Fibroblast of skin of scalp (primary cell): ENCODE measurements around the gene MRPS27.

ENCODE experiments used
- DNase-seq: peaks from one replicate; pipeline ENCODE4 v3.0.0-alpha.2; 2013

MRPS27 gene

DNA sequence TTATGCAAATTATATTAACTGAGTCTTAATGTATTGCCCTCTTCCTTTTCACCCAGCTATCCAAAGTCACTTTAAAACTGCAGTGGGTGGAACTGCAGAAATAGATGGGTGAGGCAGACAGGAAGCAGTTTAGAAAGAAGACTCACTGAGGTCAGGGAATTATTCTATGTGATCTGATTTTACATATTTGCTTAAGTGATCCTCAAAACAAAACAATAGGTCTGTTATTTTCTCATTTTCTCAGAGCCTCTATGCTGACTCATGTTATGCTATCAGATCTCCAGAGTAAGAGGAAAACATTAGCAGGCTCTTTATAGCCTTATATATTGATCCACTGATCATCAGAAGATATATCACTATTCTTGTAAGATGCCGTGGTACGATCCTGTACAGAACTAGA, 63.5 kb downstream of the MRPS27 start:
- DNase-seq = no peak

DNA sequence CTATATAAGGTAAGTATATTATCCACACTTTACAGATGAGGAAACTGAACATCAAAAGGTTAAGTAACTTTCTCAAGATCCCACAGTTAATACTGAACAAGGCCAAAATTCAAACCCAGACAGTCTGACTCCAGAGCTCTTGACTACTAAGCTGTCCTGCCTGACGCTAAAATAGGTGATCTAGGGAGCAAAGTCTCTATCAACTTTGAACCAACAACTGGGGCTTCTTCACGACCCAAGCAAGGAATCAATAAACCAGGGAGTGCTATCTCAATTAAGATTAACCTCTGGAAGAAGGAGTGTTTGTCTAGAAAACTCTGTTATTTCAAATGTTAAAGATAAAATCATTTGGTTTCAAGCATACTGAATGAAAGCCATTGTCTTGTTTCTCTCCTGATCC, 64.4 kb downstream of the MRPS27 start:
- DNase-seq = no peak

DNA sequence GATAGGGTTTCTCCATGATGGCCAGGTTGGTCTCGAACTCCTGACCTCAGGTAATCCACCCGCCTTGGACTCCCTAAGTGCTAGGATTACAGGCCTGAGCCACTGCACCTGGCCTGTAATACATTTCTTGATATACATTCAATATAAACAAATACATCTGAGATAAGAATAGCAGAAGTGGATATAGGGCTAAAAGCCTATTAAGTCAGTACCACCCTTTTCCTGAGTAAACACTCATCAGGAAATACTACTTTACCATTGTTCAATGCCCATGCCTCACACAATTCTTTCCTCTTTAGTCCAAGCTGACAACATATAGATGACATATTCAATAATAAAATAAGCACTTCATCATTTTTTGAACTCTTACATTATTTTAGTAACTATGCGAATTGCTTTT, 64.8 kb downstream of the MRPS27 start:
- DNase-seq = no peak

DNA sequence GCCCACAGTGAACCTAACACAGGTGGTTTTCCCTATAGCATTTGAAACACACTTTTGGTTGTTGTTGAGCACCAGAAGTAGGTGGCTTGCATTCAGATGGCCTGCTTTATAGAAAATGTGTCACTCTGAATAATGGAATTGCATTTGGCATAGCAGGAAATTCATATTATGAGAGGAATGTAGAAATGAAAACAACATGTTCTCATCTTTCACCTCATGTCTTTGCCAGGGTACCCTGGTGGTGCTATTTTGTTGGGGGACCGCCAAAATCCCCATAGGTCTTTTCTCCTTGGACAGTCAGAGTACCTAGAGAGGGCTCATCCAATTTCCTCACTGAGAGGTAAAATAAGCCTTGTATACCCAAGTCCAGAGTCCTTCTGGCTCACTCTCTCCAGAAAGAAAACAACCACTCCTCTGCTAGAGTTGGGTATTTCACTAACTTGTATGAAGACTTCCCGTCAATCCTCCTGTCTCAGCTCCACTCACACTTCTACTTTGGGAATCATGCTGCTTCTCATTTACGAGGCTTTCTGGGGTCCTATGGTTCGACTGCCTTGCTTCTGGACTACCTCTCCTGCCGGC, 67.4 kb downstream of the MRPS27 start:
- peak; percentile 83 for DNase-seq

DNA sequence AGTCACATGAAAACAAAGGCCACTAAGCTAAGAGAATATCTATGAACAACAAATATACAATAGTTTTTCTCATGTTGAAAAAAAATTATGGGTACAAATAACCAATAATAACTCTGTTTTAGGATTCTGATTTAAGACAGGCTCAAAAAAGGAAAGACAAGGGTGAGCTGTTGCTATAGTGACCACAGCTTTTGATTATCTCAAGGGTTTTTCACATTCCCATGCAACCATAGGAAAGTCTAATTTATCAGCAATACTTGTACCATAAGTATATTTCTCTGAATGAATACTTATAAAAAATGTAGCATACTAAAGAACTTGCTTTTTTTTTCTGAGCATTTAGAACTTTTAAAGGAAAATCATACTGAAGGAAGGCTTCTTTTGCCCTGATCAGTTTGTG, 68.0 kb downstream of the MRPS27 start:
- no peak for DNase-seq

DNA sequence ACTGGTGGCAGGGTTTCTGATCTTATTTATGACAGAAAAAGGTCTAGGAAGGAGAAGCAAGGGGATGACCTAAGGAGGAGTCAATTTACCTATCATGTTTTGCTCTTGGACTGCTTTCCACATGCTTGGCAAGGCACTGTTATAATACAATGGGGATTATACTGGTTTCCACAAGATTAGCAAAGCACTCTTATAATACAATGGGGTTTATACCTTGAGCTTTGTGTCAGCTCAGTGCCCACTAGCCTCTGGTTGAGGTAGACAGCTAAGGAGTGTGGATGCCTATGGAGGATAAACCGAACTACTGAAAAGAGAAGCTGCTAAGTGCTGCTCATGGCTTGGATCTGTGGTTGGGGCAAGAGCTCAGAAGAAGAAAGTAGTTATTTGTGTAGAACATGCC, 68.7 kb downstream of the MRPS27 start:
- DNase-seq = no peak

DNA sequence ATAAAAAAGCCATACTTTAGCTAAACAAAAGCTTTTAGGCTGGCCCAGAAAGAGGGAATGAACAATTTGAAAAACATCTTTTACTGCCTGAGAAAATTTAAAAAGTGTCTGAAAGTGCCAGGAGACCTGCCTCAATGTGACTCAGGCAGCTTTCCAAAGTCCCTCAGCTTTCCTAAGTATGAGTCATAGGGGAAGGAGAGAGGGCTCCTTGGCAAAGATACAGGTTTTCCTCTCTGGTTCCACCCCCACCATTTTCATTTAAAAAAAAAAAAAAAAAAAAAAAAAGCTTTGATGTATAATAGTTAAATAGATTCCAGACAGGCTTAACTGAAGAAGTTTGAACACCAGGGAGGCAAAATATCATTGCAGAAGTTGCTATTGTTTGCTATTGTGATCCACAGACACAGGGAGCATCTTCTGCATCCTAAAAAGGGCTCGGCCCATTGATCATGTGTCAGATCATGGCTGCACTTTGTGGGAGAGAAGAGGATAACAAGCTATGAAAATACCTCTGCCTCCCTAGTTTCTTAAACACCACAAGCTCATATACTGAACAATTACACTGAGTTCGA, 71.5 kb downstream of the MRPS27 start:
- DNase-seq = peak; percentile 95

DNA sequence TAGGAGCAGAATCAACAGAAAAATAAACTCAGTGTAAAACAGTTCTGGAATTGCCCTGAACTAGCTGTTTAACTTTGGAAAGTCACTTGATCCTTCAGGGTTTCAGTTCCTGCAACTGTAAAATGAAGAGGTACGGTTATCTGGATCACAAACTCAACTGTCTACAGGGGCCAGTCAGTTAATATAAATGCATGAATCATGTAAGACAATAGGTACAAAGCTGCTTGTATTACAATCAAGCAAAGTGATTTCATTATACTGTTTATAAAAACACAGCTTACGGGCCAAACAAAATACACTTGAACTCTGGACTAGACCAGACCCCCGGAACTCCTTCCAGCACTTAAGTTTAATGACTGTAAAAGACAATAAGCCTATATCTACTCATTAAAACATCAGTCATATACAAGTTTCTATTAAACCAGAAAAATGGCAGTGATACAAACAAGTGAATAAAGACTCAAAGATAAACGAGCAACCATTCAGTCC, 73.0 kb downstream of the MRPS27 start:
- no peak for DNase-seq

DNA sequence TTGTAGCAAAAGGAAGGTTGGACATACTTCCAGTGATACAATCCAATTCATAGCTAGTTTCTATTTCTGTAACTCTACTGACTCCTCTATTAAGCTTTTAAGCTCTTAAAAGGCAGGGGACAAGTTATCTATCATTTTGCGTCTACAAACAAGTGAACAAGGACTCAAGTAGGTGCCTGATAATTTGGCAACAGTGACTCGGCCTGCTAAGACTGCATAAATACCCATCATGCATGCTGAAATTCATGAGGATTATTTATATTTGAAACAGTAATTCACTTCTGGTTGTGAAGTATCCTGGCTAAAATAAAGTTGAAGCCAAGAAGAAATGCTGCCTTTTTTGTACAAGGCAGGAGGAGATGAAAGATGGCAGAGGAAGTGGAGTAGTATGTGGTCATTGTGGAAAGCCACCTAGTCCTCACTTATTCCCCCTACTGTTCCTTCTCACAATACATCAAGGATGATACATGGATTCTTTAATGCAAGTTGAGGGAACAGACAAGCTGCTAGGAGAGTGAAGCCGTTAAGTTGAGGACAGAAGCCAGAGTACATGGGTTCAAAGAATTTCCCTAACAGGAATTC, 74.0 kb downstream of the MRPS27 start:
- DNase-seq = peak; percentile 36

DNA sequence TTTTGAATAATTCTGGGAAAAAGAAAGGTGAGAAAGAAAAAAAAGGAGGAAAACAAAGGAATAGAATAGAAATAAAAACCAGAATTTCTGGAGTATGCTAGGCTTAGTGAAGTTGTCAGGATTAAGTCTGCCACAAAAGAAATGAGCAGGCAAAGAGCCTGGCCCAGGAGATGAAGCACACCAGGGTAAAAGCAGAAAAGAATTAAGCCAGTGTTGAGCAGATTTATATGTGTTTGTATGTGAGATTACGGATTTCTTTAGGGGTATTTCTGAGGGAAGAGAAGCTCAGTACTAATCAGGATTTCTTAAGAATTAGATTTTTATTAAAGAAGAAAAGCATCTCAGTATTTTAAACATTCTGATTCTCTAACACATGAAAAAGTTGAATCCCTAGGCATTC, 74.5 kb downstream of the MRPS27 start:
- DNase-seq = no peak

DNA sequence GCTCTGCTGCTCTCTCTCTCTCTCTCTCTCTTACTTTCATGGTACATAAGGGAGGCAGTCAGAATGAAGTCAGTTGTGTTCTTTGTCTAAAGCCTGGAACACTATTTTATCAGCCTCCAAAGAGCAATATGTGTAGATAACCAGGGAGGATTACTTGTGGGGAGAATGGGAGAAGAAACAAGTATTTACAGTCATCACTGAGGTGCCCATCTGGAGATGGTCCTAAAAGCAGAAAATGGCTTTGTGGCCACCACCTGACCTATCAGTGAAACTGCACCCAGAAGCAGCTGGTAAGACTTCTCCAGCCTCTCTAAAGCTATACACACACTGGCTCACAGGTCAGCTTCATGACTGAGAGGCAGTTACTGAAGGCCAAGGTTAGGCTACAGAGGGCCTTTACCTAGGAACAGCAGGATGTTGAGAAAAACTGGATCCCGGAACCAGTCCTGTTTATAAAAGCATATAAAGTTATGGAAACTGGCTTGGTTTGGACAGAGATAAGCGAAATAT, 75.1 kb downstream of the MRPS27 start:
- peak; percentile 68 for DNase-seq

DNA sequence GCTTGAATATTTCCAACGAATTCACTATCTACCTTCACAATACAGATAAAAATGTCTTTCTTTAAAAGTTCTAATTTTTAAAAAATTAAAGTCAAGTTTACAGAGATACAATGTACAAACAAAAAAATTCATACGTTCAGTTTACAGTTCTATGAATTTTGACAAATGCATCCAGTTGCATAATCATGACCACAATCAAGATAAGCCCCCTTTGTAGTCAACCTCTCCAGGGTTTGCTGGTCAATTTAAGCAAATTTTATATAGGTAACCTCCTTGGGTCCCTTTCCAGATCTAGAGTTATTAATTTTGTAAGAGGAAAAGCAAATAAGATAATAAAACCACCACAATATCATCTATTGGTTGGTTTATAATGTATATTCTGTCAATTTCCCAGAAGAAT, 76.3 kb downstream of the MRPS27 start:
- DNase-seq = no peak

DNA sequence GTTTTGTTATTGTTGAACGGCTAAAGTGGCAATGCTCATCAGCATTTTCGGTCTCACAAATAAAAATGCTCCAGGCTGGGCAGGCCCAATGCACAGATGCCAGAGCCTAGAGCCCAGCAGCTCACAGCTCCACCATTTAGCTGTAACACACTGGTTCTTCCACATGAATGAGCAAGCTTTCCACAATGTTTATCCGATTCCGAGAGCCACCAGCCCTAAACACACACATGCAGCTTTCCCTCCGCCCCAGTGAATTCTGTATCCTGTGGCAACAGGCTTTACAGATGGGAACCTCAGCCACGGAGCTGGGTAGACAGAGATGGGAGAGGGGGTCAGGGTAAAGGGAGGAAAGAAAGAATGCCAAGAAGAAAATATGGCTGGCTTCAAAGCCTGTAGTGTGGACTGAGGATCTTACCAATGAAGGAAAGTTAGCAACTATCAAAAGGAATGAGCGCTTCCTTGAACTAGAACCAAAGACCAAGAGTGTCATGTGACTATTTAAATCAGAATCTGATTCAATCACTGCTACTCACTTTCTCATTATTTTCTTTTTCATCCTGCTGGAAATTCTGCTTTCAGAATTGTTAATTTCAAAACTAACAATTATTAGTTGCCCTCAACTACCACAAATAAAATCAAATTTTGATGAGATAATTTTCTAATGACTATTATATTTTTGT, 77.1 kb downstream of the MRPS27 start:
- DNase-seq = no peak

DNA sequence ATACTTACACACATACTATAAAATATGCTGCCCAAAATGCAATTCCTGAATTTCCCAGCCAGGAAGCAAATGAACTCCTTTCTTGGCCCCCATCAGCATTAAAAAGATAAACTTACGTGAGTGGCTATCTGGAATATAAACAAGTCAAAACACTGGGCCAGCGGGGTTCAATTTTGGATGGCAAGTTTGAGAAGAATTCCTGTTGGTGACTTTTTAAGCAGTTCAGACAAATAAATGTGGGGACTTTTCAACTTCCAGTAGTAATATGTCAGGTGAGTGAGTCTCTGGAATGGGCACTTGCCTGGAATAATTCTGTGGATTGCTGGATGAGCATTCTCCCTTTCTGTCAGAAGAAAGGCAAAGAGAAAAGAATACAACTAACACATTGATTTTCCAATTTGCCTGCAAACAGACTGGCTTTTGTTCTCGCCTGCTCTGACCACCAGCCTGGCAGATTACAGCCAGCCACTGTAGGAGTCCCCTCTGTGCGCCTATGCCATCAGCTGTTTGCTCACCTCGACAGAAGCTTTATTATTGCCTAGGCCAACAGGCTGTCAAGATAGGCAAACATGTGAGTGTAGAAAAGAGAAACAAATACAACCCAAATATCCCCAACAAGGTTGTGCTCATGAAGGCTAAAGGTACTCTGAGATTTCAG, 78.6 kb downstream of the MRPS27 start:
- DNase-seq = no peak

DNA sequence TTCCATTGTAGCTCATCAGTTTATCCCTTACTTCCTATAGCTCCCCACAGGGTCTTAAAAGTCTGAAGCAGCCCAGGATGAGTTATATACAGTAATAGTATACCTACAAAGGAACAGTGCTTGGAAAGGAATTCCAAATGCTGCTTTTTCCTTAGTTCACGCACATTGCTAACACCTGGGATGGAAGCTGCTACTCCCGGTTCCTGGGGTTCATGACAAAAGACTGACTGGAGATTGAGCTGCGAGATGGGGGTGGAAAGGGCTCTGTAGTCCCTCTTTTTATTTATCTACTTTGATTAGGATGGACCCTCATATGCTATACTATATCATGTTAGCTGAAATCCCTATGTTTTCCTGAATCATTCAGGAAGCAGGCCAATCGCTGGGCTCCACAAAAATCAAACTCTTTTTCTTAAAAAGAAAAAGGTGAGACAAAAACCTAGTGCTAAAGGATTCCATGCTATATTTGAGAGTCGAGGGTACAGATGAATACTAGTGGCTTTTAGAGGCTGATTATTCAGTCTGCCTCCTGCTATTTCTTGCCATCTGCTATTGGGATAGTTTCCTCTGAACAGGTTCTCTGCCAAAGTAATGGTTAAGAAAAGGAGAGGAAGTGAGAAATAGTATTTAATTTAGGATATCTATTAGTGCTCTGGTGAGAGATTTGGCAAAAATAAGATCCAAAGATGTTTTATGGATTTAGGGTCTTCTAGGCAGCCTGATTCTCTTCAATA, 81.2 kb downstream of the MRPS27 start:
- DNase-seq = no peak

DNA sequence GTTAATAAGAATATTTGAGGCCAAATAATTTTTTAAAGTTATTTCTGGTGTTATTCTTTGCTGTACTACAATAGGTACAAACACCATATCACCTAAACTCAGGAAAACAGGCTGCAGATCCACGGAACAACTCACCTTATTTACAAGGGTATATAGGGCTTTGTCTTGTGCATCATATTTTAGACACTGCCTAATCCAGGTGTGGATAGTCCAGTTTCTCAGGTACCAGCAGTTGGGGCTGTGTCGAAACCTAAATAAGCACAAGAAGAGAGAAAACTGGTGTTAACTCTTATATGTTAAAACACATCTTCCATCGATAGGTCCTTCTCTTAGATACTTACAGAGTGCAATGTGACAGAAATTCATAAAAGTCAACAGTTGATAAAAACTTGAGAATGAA, 82.2 kb downstream of the MRPS27 start:
- no peak for DNase-seq

DNA sequence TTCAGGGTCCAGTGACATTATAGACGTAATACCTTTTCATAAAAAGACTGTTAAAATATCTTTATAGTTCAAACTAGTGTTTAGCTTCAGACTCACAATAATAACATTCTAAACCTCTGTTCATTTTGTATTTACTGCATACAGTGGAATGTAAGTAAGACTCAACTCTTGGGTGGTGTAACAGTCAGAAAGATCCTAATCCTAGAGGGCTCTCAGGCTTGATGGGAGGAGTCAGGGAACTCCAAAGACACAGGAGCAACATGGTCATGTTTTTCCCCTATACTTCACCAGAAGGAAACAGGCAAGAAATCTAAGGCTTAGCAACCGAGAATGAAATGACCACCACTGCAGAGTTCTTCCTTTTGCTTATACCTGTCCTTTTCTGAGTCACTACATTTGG, 82.6 kb downstream of the MRPS27 start:
- peak; percentile 70 for DNase-seq

DNA sequence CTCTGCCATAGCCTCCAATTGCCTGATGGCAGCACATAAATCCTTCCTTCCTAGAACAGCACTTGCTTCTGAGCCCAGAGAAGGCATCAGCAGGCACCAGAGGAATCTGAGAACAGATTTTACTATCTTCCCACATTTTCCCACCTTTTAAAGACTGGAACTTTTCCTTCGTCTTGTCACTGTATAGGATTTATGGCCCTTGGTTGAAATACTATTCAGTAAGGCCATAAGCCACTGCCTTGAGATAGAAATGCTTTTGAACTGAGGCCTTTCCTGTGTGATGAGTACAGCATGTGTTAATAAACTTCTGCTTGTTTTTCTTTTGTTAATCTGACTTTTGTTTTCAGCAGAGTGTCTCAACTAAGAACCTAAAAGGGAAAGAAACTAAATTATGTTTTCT, 84.3 kb downstream of the MRPS27 start:
- DNase-seq = no peak

DNA sequence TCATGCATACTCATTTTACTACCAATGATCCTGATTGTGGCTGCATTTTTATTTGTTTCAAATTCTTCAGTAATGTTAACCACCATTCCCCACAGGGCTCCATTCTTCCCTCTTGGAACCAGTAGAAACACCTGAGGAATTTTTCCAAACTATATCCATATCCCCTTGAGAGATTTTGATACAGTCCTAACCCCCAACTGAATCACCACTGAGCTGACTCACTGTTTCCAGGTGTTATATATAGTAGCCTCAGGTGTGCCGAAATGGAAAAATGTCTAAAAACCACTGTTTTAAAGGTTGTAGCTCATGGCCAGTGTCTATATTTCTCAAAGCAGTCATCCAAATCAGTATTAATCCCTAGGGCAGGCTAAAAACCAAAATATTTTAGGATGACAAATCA, 85.2 kb downstream of the MRPS27 start:
- no peak for DNase-seq

DNA sequence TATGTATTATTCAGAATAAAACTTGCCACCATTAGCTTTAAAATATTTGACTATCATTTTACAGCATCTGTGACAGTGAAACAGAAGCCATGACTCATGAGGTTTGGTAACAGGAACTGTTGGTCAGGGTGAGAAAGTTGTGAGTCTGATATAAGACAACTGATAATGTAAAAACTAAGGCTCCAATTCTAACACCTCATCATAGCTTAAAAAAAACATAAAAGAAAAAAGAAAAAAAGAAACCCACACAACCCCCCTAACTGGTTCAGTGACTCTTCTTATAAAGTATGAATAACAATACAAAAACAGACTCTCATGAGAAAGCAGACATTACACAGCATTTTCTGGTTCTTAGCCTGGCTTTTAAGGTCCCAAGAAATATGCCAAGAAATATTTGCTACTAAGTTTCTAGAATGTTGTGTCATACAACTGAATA, 85.8 kb downstream of the MRPS27 start:
- peak; percentile 89 for DNase-seq

DNA sequence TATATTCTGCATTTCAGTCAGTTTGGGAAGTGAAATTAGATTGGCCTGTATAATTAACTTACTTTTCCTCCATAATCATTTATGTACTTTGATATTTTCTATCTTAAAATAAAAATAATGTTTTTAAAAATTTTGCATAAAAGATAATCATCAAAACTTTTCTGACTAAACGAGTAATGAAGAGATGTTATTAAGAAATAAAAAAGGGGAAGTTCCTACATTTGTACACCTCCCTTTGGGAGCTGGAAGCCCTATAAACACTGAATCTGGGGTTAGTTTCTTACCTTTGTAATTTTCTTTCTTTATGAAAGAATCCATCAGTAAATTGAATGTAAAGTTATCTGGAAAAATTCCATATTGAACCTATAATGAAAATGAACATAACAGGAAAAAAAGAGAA, 86.2 kb downstream of the MRPS27 start:
- no peak for DNase-seq

DNA sequence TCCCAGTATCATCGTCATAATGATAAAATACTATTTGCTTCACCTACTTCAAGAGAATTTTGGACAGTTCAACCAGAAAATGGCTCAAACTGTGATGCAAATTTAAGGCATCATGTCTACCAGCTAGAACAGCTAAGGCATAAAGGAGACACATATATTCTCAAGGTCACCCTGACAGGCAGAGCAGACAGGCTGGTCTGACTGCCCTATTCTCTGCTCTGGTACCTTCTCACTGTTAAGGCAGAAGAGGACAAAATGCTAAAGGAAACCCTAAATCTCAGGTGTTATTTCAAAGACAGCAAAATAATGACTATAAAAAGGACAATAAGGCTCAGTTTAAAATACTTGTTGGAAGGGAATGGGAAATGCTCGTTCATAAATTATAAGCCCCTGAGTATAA, 87.2 kb downstream of the MRPS27 start:
- DNase-seq = no peak
